SK-N-SH (cell line): Measurements from ENCODE around the gene NEURL1. TPM values are rescaled to one million over a fixed set of nuclear protein-coding genes. Genes with fewer than 3 reads are reported as not detected.
A peak's percentile ranks its signal among the peaks of the same experiment; 100 is the strongest.
"Not testable (repeated sequence)": the region's sequence is repeated elsewhere in the genome, so short reads cannot be mapped to it uniquely, and the experiment has no call there.

ENCODE experiments used
- CTCF ChIA-PET: fragments of 300-600, 350-600 bp; formaldehyde crosslinking; extraction: SDS; loops from one replicate; lab custom pipeline; 2021; lab: Yijun Ruan, JAX
- POLR2A ChIA-PET: fragments of 350-600 bp; sonication (Branson Sonifier 250); formaldehyde crosslinking; extraction: SDS; loops from one replicate; lab custom pipeline; 2020; ENCODE audit warnings: antibody characterized with exemption, inconsistent platforms; lab: Yijun Ruan, JAX
- DNase-seq: peaks from one replicate; pipeline ENCODE4 v3.0.0; 2012
- H2AFZ ChIP-seq: fragments of 200-600 bp; sonication (generic); 2 replicates; pipeline ENCODE4 v1.8.1; 2016; ENCODE audit warnings: antibody characterized with exemption, mild to moderate bottlenecking, low read depth
- H3F3A ChIP-seq: fragments of 200-600 bp; sonication (generic); replicated peaks from 2 replicates; pipeline ENCODE3; 2016; ENCODE audit warnings: antibody characterized with exemption, mild to moderate bottlenecking; ENCODE audit not compliant: insufficient read depth
- H3K27ac ChIP-seq, 2 experiments: fragments of 200-500 bp in 1 of 2; fragments of 200-600 bp in 1 of 2; sonication (Bioruptor generic) in 1 of 2; sonication (generic), shearing (Covaris generic) in 1 of 2; 2 replicates each; pipeline versions ENCODE4 v1.5.1 to v1.6.1; 2014 to 2016; ENCODE audit warnings: low read depth in 2 of 2, inconsistent platforms in 1 of 2, low read length in 1 of 2, mild to moderate bottlenecking in 1 of 2, mixed read lengths in 1 of 2
- H3K27me3 ChIP-seq: fragments of 200-600 bp; sonication (generic), shearing (Covaris generic); 2 replicates; pipeline ENCODE4 v1.6.1; 2016; ENCODE audit warnings: mixed run types; ENCODE audit not compliant: insufficient read depth
- H3K36me3 ChIP-seq, 2 experiments: fragments of 200-500 bp in 1 of 2; fragments of 200-600 bp in 1 of 2; sonication (Bioruptor generic) in 1 of 2; sonication (generic) in 1 of 2; replicated peaks in 1 of 2; 2 replicates each; pipeline versions ENCODE3 to v1.5.1; 2014 to 2016; ENCODE audit warnings: low read length in 1 of 2, mild to moderate bottlenecking in 1 of 2; ENCODE audit not compliant: insufficient read depth in 2 of 2, control insufficient read depth in 1 of 2
- H3K4me1 ChIP-seq, 2 experiments: fragments of 200-500 bp in 1 of 2; fragments of 200-600 bp in 1 of 2; sonication (Bioruptor generic) in 1 of 2; sonication (generic), shearing (Covaris generic) in 1 of 2; 2 replicates each; pipeline versions ENCODE4 v1.5.1 to v1.6.1; 2014 to 2016; ENCODE audit warnings: low read depth in 1 of 2, low read length in 1 of 2, mixed run types in 1 of 2; ENCODE audit not compliant: insufficient read depth in 2 of 2, control insufficient read depth in 1 of 2
- H3K4me2 ChIP-seq: fragments of 200-600 bp; sonication (generic), shearing (Covaris generic); 2 replicates; pipeline ENCODE4 v1.6.1; 2017; ENCODE audit warnings: mixed run types
- H3K4me3 ChIP-seq, 2 experiments: fragments of 200-500 bp in 1 of 2; fragments of 200-600 bp in 1 of 2; sonication (Bioruptor generic) in 1 of 2; sonication (generic), shearing (Covaris generic) in 1 of 2; 2 replicates each; pipeline versions ENCODE4 v1.5.1 to v1.8.1; 2014 to 2016; ENCODE audit warnings: low read depth in 2 of 2, inconsistent platforms in 1 of 2, low read length in 1 of 2, mild to moderate bottlenecking in 1 of 2, mixed read lengths in 1 of 2, moderate library complexity in 1 of 2
- H3K79me2 ChIP-seq: fragments of 200-600 bp; sonication (generic); 2 replicates; pipeline ENCODE4 v1.8.1; 2017; ENCODE audit warnings: mild to moderate bottlenecking; ENCODE audit not compliant: insufficient read depth
- H3K9ac ChIP-seq: fragments of 200-600 bp; sonication (generic); 2 replicates; pipeline ENCODE4 v1.6.1; 2017; ENCODE audit warnings: mixed run types
- H3K9me2 ChIP-seq: fragments of 200-600 bp; sonication (generic); 2 replicates; pipeline ENCODE4 v1.6.1; 2017; ENCODE audit warnings: mixed run types
- H3K9me3 ChIP-seq: fragments of 200-600 bp; sonication (generic); 2 replicates; pipeline ENCODE4 v1.6.1; 2017; ENCODE audit warnings: mixed run types, mild to moderate bottlenecking, moderate library complexity
- H4K20me1 ChIP-seq: fragments of 200-600 bp; sonication (generic); 2 replicates; pipeline ENCODE4 v1.6.1; 2017; ENCODE audit warnings: mild to moderate bottlenecking, mixed run types; ENCODE audit not compliant: insufficient read depth
- EP300 ChIP-seq, 2 experiments: IDR thresholded peaks; 2 replicates each; pipeline versions ENCODE4 v1.4.0 to v1.6.1; 2012; ENCODE audit warnings: borderline replicate concordance in 1 of 2, low read depth in 1 of 2, low read length in 1 of 2
- EZH2phosphoT487 ChIP-seq: fragments of 200-600 bp; sonication (generic); IDR thresholded peaks from 2 replicates; pipeline ENCODE4 v1.6.1; 2017; ENCODE audit warnings: low read depth, mixed run types, mild to moderate bottlenecking, antibody characterized with exemption, moderate library complexity, borderline replicate concordance
- FOSL2 ChIP-seq: IDR thresholded peaks from 2 replicates; pipeline ENCODE4 v1.4.0; 2012; ENCODE audit warnings: low read depth, mild to moderate bottlenecking, moderate library complexity, borderline replicate concordance
- FOXM1 ChIP-seq: IDR thresholded peaks from 2 replicates; pipeline ENCODE4 v1.4.0; 2012; ENCODE audit warnings: low read depth, mild to moderate bottlenecking
- GATA2 ChIP-seq: sonication (generic); formaldehyde crosslinking; IDR thresholded peaks from 2 replicates; pipeline ENCODE4 v1.5.0; 2020; ENCODE audit warnings: mild to moderate bottlenecking, missing genetic modification reagents
- JUND ChIP-seq: IDR thresholded peaks from 2 replicates; pipeline ENCODE4 v1.4.0; 2012
- MAX ChIP-seq: IDR thresholded peaks from 2 replicates; pipeline ENCODE4 v1.4.0; 2012; ENCODE audit warnings: low read depth
- MXI1 ChIP-seq: IDR thresholded peaks from 2 replicates; pipeline ENCODE4 v1.6.1; 2012; ENCODE audit warnings: mild to moderate bottlenecking, low read depth, low read length, improper control_type of control experiment
- PBX3 ChIP-seq: IDR thresholded peaks from 2 replicates; pipeline ENCODE4; 2012
- POLR2AphosphoS5 ChIP-seq: IDR thresholded peaks from 2 replicates; pipeline ENCODE4 v1.6.1; 2012; ENCODE audit warnings: low read depth, low read length
- RAD21 ChIP-seq: IDR thresholded peaks from 2 replicates; pipeline ENCODE4 v1.6.1; 2012; ENCODE audit warnings: mild to moderate bottlenecking, low read length
- RFX5 ChIP-seq: IDR thresholded peaks from 2 replicates; pipeline ENCODE4 v1.6.1; 2012; ENCODE audit warnings: mild to moderate bottlenecking, improper control_type of control experiment, low read length
- TCF12 ChIP-seq: IDR thresholded peaks from 2 replicates; pipeline ENCODE4 v1.4.0; 2012
- WGBS: methylation state at CpG from one replicate; pipeline ENCODE4 v1.1.6; 2017; ENCODE audit warnings: low lambda C conversion rate; 5-methylcytosine and 5-hydroxymethylcytosine counted together
- polyA plus RNA-seq, 3 experiments: library from polyadenylated mRNA; depleted of rRNA; stranded (reverse); fragments of >200 nt; gene quantifications; 2 replicates each; pipeline ENCODE4 v1.2.3, GENCODE V29; 2012

The NEURL1 gene
- polyA plus RNA-seq, 1 of the 3 experiments (the other 2 are of a cell fraction), result 0.05 TPM

GRCh38 chr10:103527476-103527875 lies 34.0 kb downstream of the NEURL1 start:
- H3K4me1 ChIP-seq, H3K9me2 ChIP-seq, H3K27ac ChIP-seq, H2AFZ ChIP-seq, H4K20me1 ChIP-seq, H3K4me2 ChIP-seq, H3K27me3 ChIP-seq, CTCF ChIA-PET, H3K9me3 ChIP-seq, H3F3A ChIP-seq, H3K4me3 ChIP-seq, H3K9ac ChIP-seq, POLR2A ChIA-PET, DNase-seq, H3K36me3 ChIP-seq, H3K79me2 ChIP-seq: not testable (repeated sequence)
- WGBS, result 0% methylated on average over 2 of the region's 2 CpGs
- 0 out of 2 replicates have a peak, but pooled peaks have one; percentile 19 for TF ChIP-seq TCF12
- TF ChIP-seq FOSL2, result peak; percentile 38; the same call in 1 of the 2 replicates
- peak; percentile 31 for TF ChIP-seq JUND

GRCh38 chr10:103528549-103528948 lies 35.0 kb downstream of the NEURL1 start:
- H3K27ac ChIP-seq, result no peak overlapping the region
- DNase-seq, result no peak
- H3K4me3 ChIP-seq, result no peak overlapping the region
- H3K79me2 ChIP-seq, result no peaks in the 10 kb centered on the region
- H3K9ac ChIP-seq, result no peak overlapping the region
- POLR2A ChIA-PET, result no interaction called here
- H2AFZ ChIP-seq, result no peak overlapping the region
- no peaks in the 10 kb centered on the region for H3K27me3 ChIP-seq
- H3K9me3 ChIP-seq, result no peaks in the 10 kb centered on the region
- H4K20me1 ChIP-seq, result no peaks in the 10 kb centered on the region
- H3K36me3 ChIP-seq, result no peaks in the 10 kb centered on the region
- no peak overlapping the region for H3K4me2 ChIP-seq
- TF ChIP-seq RAD21 (no peak), POLR2AphosphoS5 (no peak), FOXM1 (no peak), MXI1 (no peak), PBX3 (no peak), EZH2phosphoT487 (no peak), GATA2 (CRISPR knock-in tag) (no peak), EP300 (IDR thresholded peaks at IDR 0.05; ENCODE audit: borderline replicate concordance in 1 of 2, low read depth in 1 of 2, low read length in 1 of 2) (no peak)
- H3F3A ChIP-seq, result no peaks in the 10 kb centered on the region
- CTCF ChIA-PET, result no interaction called here
- H3K4me1 ChIP-seq, result no peaks in the 10 kb centered on the region
- H3K9me2 ChIP-seq, result no peaks in the 10 kb centered on the region

GRCh38 chr10:103529539-103529938 lies 36.0 kb downstream of the NEURL1 start:
- Histone ChIP-seq H3K27ac (no peak overlapping the region), H4K20me1 (no peaks in the 10 kb centered on the region), H3K4me1 (no peaks in the 10 kb centered on the region), H3K4me3 (no peak overlapping the region), H3K36me3 (no peaks in the 10 kb centered on the region), H3K9ac (no peak overlapping the region), H3K4me2 (no peak overlapping the region), H3F3A (no peaks in the 10 kb centered on the region), H3K79me2 (no peaks in the 10 kb centered on the region), H3K27me3 (no peaks in the 10 kb centered on the region), H3K9me3 (no peaks in the 10 kb centered on the region), H3K9me2 (no peaks in the 10 kb centered on the region), H2AFZ (no peak overlapping the region)
- no peak for DNase-seq
- POLR2A ChIA-PET, result interaction anchor here (0.6 kb wide), 1 partner anchor 883 kb away, joined by 3 read pairs; no protein-coding TSS in a partner anchor
- WGBS, result 67% methylated on average over 1 of the region's 1 CpG
- CTCF ChIA-PET, result interaction anchor here (1.2 kb wide), 1 partner anchor 64 kb away, joined by 4 read pairs; no protein-coding TSS in a partner anchor
- TF ChIP-seq GATA2 (CRISPR knock-in tag) (no peak), MAX (no peak), RFX5 (no peak)
